CD4-positive, alpha-beta T cell (primary cell): ENCODE data around the gene OR52B6. TPM values are rescaled to one million over a fixed set of nuclear protein-coding genes. Genes with fewer than 3 reads are reported as not detected.
"Not testable (repeated sequence)": the region's sequence is repeated elsewhere in the genome, so short reads cannot be mapped to it uniquely, and the experiment has no call there.

Experiments
- ATAC-seq: fragments of 200-7000 bp; cut with Tn5 transposase; one replicate; pipeline ENCODE4 v1.10.0; 2022; ENCODE audit warnings: mild to moderate bottlenecking; ENCODE audit not compliant: poor library complexity
- CTCF ChIA-PET: fragments of 350-600 bp; sonication (Branson Sonifier 250); formaldehyde crosslinking; loops from one replicate; lab custom pipeline; 2021; ENCODE audit warnings: antibody characterized with exemption, inconsistent platforms; lab: Charles Lee
- POLR2A ChIA-PET: fragments of 350-600 bp; sonication (Branson Sonifier 250); formaldehyde crosslinking; loops from one replicate; lab custom pipeline; 2021; ENCODE audit warnings: antibody characterized with exemption, inconsistent platforms; lab: Charles Lee
- DNase-seq, 14 experiments: peaks; one replicate each; pipeline ENCODE4 v3.0.0-alpha.2; 2013 to 2020; ENCODE audit warnings: mixed read lengths in 2 of 14
- H3K27ac ChIP-seq, 2 donors: one replicate each; pipeline versions ENCODE4 v1.5.1 to v1.7.0; 2013; ENCODE audit warnings: low read length in 2 of 2, low read depth in 1 of 2, mild to moderate bottlenecking in 1 of 2
- H3K27me3 ChIP-seq, 2 experiments: 1 replicate in 1 of 2; 2 replicates in 1 of 2; pipeline versions ENCODE4 v1.6.1 to v1.7.0; 2013; ENCODE audit warnings: low read length in 2 of 2, control low read depth in 1 of 2, mild to moderate bottlenecking in 1 of 2, moderate library complexity in 1 of 2; ENCODE audit not compliant: insufficient read depth in 2 of 2, control insufficient read depth in 1 of 2
- H3K36me3 ChIP-seq: one replicate; pipeline ENCODE4 v1.6.1; 2013; ENCODE audit warnings: low read length, control low read depth; ENCODE audit not compliant: insufficient read depth
- H3K4me1 ChIP-seq: one replicate; pipeline ENCODE4 v1.6.1; 2013; ENCODE audit warnings: low read length, control low read depth; ENCODE audit not compliant: insufficient read depth
- H3K4me3 ChIP-seq: one replicate; pipeline ENCODE4 v1.5.1; 2013; ENCODE audit warnings: mild to moderate bottlenecking, low read length, moderate library complexity
- H3K9me3 ChIP-seq, 2 experiments: 1 replicate in 1 of 2; 2 replicates in 1 of 2; pipeline versions ENCODE4 v1.6.1 to v1.7.0; 2013; ENCODE audit warnings: low read length in 2 of 2, mild to moderate bottlenecking in 2 of 2, control low read depth in 1 of 2, moderate library complexity in 1 of 2; ENCODE audit not compliant: control insufficient read depth in 1 of 2, insufficient read depth in 1 of 2
- H3K27ac Mint-ChIP-seq: one replicate; pipeline ENCODE4 v1.8.0; 2020; ENCODE audit warnings: mixed read lengths
- H3K27me3 Mint-ChIP-seq: one replicate; pipeline ENCODE4 v1.8.0; 2021; ENCODE audit warnings: mixed read lengths
- H3K36me3 Mint-ChIP-seq: one replicate; pipeline ENCODE4 v1.8.0; 2021; ENCODE audit warnings: low read depth, mixed read lengths
- H3K4me1 Mint-ChIP-seq: one replicate; pipeline ENCODE4 v1.8.0; 2021; ENCODE audit warnings: low read depth, mixed read lengths
- H3K4me3 Mint-ChIP-seq: one replicate; pipeline ENCODE4 v1.8.0; 2020; ENCODE audit warnings: mild to moderate bottlenecking, mixed read lengths
- H3K9me3 Mint-ChIP-seq: one replicate; pipeline ENCODE4 v1.8.0; 2020; ENCODE audit warnings: mixed read lengths
- intact Hi-C, 2 experiments: fragments of 100-400 bp; cut with DNase I in 1 of 2; cut with micrococcal nuclease in 1 of 2; formaldehyde crosslinking; loops; one replicate each; pipeline versions ENCODE4 v1.15.1 to v1.9.0; 2023 to 2025; cut with DNase I, micrococcal nuclease
- total RNA-seq, 174 experiments: library from RNA in 2 of 174; stranded (reverse) in 2 of 174; gene quantifications; one replicate each; pipeline ENCODE4 v1.2.3 and lab custom pipeline; 2021 to 2026
- TF ChIP-seq, protein P1 (sequence below): fragments of 200-600 bp; IDR thresholded peaks from one replicate; pipeline ENCODE4 v1.8.0; 2022; ENCODE audit warnings: antibody characterized with exemption, mild to moderate bottlenecking

The OR52B6 gene
- total RNA-seq, 2 experiments from 2014 or later: not detected

DNA sequence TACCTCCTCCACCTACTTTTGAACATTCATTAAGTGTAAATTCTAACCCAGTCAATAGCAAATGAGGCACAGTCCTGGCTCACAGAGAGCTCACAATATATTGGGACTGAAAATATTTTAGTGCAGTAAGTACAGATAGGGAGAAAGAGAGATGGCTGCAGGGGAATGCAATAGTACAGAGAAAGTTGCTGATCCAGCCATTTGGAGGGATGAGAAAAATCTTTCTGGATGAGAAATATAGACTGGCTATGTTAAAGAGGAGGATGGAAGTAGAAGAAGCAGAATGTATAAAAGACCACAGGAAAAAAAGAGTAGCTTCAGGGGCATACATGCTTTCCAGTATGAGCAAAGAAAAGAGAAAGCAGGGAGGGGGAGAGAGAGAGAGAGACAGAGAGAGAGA, 3.6 kb upstream of the OR52B6 start:
- no peak overlapping the region for H3K4me3 Mint-ChIP-seq
- no peaks in the 10 kb centered on the region for H3K9me3 Mint-ChIP-seq
- H3K4me1 ChIP-seq: no peaks in the 10 kb centered on the region
- ChIA-PET CTCF (no interaction called here), POLR2A (interaction anchor here (0.8 kb wide), 1 partner anchor 295 kb away, joined by 3 read pairs; no protein-coding TSS in a partner anchor)
- no peak overlapping the region for H3K27ac Mint-ChIP-seq
- H3K27me3 Mint-ChIP-seq: no peaks in the 10 kb centered on the region
- TF ChIP-seq, protein P1, sequence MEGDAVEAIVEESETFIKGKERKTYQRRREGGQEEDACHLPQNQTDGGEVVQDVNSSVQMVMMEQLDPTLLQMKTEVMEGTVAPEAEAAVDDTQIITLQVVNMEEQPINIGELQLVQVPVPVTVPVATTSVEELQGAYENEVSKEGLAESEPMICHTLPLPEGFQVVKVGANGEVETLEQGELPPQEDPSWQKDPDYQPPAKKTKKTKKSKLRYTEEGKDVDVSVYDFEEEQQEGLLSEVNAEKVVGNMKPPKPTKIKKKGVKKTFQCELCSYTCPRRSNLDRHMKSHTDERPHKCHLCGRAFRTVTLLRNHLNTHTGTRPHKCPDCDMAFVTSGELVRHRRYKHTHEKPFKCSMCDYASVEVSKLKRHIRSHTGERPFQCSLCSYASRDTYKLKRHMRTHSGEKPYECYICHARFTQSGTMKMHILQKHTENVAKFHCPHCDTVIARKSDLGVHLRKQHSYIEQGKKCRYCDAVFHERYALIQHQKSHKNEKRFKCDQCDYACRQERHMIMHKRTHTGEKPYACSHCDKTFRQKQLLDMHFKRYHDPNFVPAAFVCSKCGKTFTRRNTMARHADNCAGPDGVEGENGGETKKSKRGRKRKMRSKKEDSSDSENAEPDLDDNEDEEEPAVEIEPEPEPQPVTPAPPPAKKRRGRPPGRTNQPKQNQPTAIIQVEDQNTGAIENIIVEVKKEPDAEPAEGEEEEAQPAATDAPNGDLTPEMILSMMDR: no peak
- intact Hi-C loops: no loop called here
- no peak overlapping the region for H3K4me3 ChIP-seq
- no peak overlapping the region for H3K27ac ChIP-seq
- no peak for DNase-seq
- H3K36me3 ChIP-seq: no peaks in the 10 kb centered on the region
- H3K9me3 ChIP-seq: no peaks in the 10 kb centered on the region
- no peaks in the 10 kb centered on the region for H3K36me3 Mint-ChIP-seq
- H3K27me3 ChIP-seq: peaks cover 0 to 4% of the 10 kb centered on the region in 2 experiments
- H3K4me1 Mint-ChIP-seq: no peaks in the 10 kb centered on the region
- ATAC-seq: no peak

DNA sequence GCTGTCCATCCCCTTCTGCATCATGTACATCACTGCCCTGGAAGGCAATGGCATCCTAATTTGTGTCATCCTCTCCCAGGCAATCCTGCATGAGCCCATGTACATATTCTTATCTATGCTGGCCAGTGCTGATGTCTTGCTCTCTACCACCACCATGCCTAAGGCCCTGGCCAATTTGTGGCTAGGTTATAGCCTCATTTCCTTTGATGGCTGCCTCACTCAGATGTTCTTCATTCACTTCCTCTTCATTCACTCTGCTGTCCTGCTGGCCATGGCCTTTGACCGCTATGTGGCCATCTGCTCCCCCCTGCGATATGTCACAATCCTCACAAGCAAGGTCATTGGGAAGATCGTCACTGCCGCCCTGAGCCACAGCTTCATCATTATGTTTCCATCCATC, 337 bp downstream of the OR52B6 start:
- intact Hi-C loops: no loop called here
- ATAC-seq: no peak
- no peak overlapping the region for H3K27ac ChIP-seq

DNA sequence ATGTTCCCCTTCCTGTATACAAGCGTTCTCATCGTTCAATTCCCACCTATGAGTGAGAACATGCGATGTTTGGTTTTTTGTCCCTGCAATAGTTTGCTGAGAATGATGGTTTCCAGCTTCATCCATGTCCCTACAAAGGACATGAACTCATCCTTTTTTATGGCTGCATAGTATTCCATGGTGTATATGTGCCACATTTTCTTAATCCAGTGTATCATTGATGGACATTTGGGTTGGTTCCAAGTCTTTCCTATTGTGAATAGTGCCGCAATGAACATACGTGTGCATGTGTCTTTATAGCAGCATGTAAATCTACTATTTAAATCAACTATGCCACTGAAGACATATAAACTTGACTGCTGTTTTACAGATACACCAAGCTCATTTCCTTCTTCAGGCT, 3.8 kb downstream of the OR52B6 start:
- H3K27ac Mint-ChIP-seq, H3K4me1 ChIP-seq, H3K4me3 Mint-ChIP-seq, POLR2A ChIA-PET, H3K4me1 Mint-ChIP-seq, H3K36me3 Mint-ChIP-seq, H3K27ac ChIP-seq, DNase-seq, intact Hi-C loops, H3K9me3 Mint-ChIP-seq, H3K4me3 ChIP-seq, CTCF ChIA-PET, H3K36me3 ChIP-seq, H3K27me3 Mint-ChIP-seq, ATAC-seq, H3K9me3 ChIP-seq, H3K27me3 ChIP-seq: not testable (repeated sequence)

More for the DNA sequence above, 337 bp downstream of the OR52B6 start:
- Mint-ChIP-seq H3K27me3 (no peaks in the 10 kb centered on the region), H3K4me1 (no peaks in the 10 kb centered on the region), H3K9me3 (peaks cover 2% of the 10 kb centered on the region), H3K27ac (no peak overlapping the region), H3K36me3 (no peaks in the 10 kb centered on the region), H3K4me3 (no peak overlapping the region)
- Histone ChIP-seq H3K4me3 (no peak overlapping the region), H3K9me3 (no peaks in the 10 kb centered on the region), H3K27me3 (no peaks in the 10 kb centered on the region), H3K4me1 (no peaks in the 10 kb centered on the region), H3K36me3 (no peaks in the 10 kb centered on the region)
- TF ChIP-seq, protein P1: no peak
- no peak for DNase-seq
- POLR2A ChIA-PET: no interaction called here
- CTCF ChIA-PET: no interaction called here

DNA sequence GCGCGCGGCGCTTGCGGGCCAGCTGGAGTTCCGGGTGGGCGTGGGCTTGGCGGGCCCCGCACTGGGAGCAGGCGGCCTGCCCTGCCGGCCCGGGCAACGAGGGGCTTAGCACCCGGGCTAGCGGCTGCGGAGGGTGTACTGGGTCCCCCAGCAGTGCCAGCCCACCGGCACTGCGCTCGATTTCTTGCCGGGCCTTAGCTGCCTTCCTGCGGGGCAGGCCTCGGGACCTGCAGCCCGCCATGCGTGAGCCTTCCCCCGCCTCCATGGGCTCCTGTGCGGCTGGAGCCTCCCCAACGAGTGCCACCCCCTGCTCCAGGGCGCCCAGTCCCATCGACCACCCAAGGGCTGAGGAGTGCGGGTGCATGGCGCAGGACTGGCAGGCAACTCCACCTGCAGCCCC, 9.2 kb downstream of the OR52B6 start:
- POLR2A ChIA-PET, H3K9me3 ChIP-seq, H3K36me3 ChIP-seq, H3K27me3 Mint-ChIP-seq, H3K4me1 Mint-ChIP-seq, H3K9me3 Mint-ChIP-seq, H3K4me3 Mint-ChIP-seq, H3K27ac Mint-ChIP-seq, DNase-seq, H3K4me1 ChIP-seq, ATAC-seq, H3K27me3 ChIP-seq, H3K27ac ChIP-seq, intact Hi-C loops, CTCF ChIA-PET, H3K36me3 Mint-ChIP-seq, H3K4me3 ChIP-seq: not testable (repeated sequence)
